CD8-positive, alpha-beta memory T cell (primary cell): ENCODE measurements around the gene RBPJL. TPM values are rescaled to one million over a fixed set of nuclear protein-coding genes. Genes with fewer than 3 reads are reported as not detected.

Experiments used
- CTCF ChIA-PET: fragments of 350-600 bp; sonication (Branson Sonifier 250); formaldehyde crosslinking; loops from one replicate; lab custom pipeline; 2021; ENCODE audit warnings: antibody characterized with exemption; lab: Charles Lee
- POLR2A ChIA-PET: fragments of 350-600 bp; sonication (Branson Sonifier 250); formaldehyde crosslinking; loops from one replicate; lab custom pipeline; 2021; ENCODE audit warnings: antibody characterized with exemption; lab: Charles Lee
- DNase-seq, 5 donors: peaks; one replicate each; pipeline versions ENCODE4 v3.0.0 to v3.0.0-alpha.2; 2020 to 2022; ENCODE audit warnings: mixed read lengths in 1 of 5
- H3K27ac ChIP-seq: one replicate; pipeline ENCODE4 v1.7.0; 2013; ENCODE audit warnings: low read depth, mild to moderate bottlenecking, low read length, moderate library complexity
- H3K27me3 ChIP-seq: 2 replicates; pipeline ENCODE4 v1.7.0; 2013; ENCODE audit warnings: low read length, mild to moderate bottlenecking; ENCODE audit not compliant: insufficient read depth, poor library complexity, severe bottlenecking
- H3K36me3 ChIP-seq: 2 replicates; pipeline ENCODE4 v1.7.0; 2013; ENCODE audit warnings: mild to moderate bottlenecking, low read length, moderate library complexity; ENCODE audit not compliant: insufficient read depth
- H3K4me1 ChIP-seq: 2 replicates; pipeline ENCODE4 v1.7.0; 2013; ENCODE audit warnings: mild to moderate bottlenecking, low read length, moderate library complexity; ENCODE audit not compliant: insufficient read depth
- H3K4me3 ChIP-seq: 2 replicates; pipeline ENCODE4 v1.7.0; 2013; ENCODE audit warnings: mild to moderate bottlenecking, low read length
- H3K9me3 ChIP-seq: 2 replicates; pipeline ENCODE4 v1.7.0; 2013; ENCODE audit warnings: mild to moderate bottlenecking, low read length
- H3K27ac Mint-ChIP-seq, 8 donors: one replicate each; pipeline ENCODE4 v1.8.0; 2020 to 2021; ENCODE audit warnings: mixed read lengths in 8 of 8, mild to moderate bottlenecking in 6 of 8, inconsistent platforms in 3 of 8, moderate library complexity in 3 of 8
- H3K27me3 Mint-ChIP-seq, 2 donors: one replicate each; pipeline ENCODE4 v1.8.0; 2020 to 2021; ENCODE audit warnings: mixed read lengths in 2 of 2, mild to moderate bottlenecking in 1 of 2, moderate library complexity in 1 of 2
- H3K36me3 Mint-ChIP-seq, 3 donors: one replicate each; pipeline ENCODE4 v1.8.0; 2020 to 2021; ENCODE audit warnings: mixed read lengths in 3 of 3, inconsistent platforms in 1 of 3, mild to moderate bottlenecking in 1 of 3
- H3K4me1 Mint-ChIP-seq, 3 donors: one replicate each; pipeline ENCODE4 v1.8.0; 2020 to 2021; ENCODE audit warnings: mixed read lengths in 3 of 3, inconsistent platforms in 1 of 3, mild to moderate bottlenecking in 1 of 3
- H3K4me3 Mint-ChIP-seq, 7 donors: one replicate each; pipeline ENCODE4 v1.8.0; 2020 to 2021; ENCODE audit warnings: mixed read lengths in 7 of 7, mild to moderate bottlenecking in 6 of 7, moderate library complexity in 4 of 7, inconsistent platforms in 2 of 7
- H3K9me3 Mint-ChIP-seq, 5 donors: one replicate each; pipeline ENCODE4 v1.8.0; 2020 to 2022; ENCODE audit warnings: mixed read lengths in 5 of 5, mild to moderate bottlenecking in 3 of 5, moderate library complexity in 2 of 5, inconsistent platforms in 1 of 5
- polyA plus RNA-seq: library from polyadenylated mRNA; unstranded; fragments of 300-500 nt; fragmentation: Illumina TruSeq; gene quantifications from one replicate; pipeline ENCODE4 v1.2.3, GENCODE V29; 2021
- total RNA-seq, 2 experiments: library from RNA; stranded (reverse); gene quantifications; one replicate each; pipeline ENCODE4 v1.2.3, GENCODE V29; 2021

Gene RBPJL
- total and polyA plus RNA-seq, 3 experiments from 2014 or later: not detected

DNA sequence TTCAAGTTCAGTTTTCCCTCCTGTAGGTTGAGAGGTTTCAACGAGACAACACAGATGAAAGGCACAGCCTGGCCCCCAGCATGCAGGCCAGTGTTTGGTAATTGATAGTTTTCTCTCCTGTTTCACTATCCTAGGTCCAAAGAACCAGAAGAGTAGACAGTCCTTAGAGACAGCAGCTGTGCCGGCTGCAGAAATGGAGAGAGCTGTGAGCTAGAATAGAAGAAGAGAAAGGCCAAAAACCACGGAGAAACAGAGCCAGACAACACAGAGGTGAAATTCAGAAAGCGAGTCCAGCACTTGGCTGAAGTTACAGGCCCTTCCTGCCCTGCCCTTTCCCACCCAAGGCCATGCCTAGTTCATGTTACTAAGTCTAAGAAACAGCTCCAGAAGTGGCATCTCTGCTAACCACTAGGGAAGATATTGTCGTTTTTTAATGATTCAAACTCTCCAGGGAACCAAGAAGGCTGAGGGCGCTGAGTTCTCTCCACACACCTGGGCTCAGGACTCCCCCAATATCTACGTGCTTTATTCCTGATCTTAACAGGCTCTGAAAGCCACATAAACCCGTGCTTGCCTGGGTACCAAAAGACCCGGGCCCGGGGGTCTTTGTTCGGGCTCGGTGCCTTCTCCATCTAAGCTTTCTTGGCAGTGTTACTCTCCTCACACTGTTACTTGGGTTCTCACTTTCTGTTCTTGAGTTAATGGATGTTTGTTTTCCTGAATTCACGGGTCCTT is 16.5 kb upstream of the RBPJL start:
- no peaks in the 10 kb centered on the region for H3K9me3 ChIP-seq
- POLR2A ChIA-PET: interaction anchor here (0.5 kb wide), 1 partner anchor 601 kb away, joined by 5 read pairs; no protein-coding TSS in a partner anchor
- H3K9me3 Mint-ChIP-seq: no peaks in the 10 kb centered on the region
- H3K27ac ChIP-seq: no peak overlapping the region
- no peaks in the 10 kb centered on the region for H3K36me3 ChIP-seq
- peaks cover 8 to 23% (median 16%) of the 10 kb centered on the region in 3 donors for H3K4me1 Mint-ChIP-seq
- peaks cover 9% of the 10 kb centered on the region for H3K27me3 ChIP-seq
- H3K4me3 ChIP-seq: no peak overlapping the region
- no peaks in the 10 kb centered on the region for H3K36me3 Mint-ChIP-seq
- H3K27ac Mint-ChIP-seq: no peak overlapping the region
- H3K4me3 Mint-ChIP-seq: no peak overlapping the region
- H3K27me3 Mint-ChIP-seq: peaks cover 36 to 45% of the 10 kb centered on the region in 2 donors
- CTCF ChIA-PET: interaction anchor here (0.8 to 4.4 kb wide), 14 partner anchors 10 to 477 kb away, joined by 3 to 26 read pairs (median 5); partner anchors contain the start of gene RBPJL
- DNase-seq: no peak
- H3K4me1 ChIP-seq: peaks cover 5% of the 10 kb centered on the region

- Histone ChIP-seq H3K4me3 (no peak overlapping the region), H3K36me3 (no peaks in the 10 kb centered on the region), H3K27me3 (peaks cover 9% of the 10 kb centered on the region), H3K9me3 (no peaks in the 10 kb centered on the region), H3K4me1 (peaks cover 5% of the 10 kb centered on the region), H3K27ac (no peak overlapping the region)
- H3K4me1 Mint-ChIP-seq: peaks cover 8 to 23% (median 16%) of the 10 kb centered on the region in 3 donors
- no peak overlapping the region for H3K27ac Mint-ChIP-seq
- peaks cover 40 to 42% of the 10 kb centered on the region in 2 donors for H3K27me3 Mint-ChIP-seq
- ChIA-PET CTCF (interaction anchor here (0.8 to 4.4 kb wide), 15 partner anchors 9 to 481 kb away, joined by 3 to 26 read pairs (median 5); partner anchors contain the start of gene RBPJL), POLR2A (interaction anchor here (0.5 kb wide), 1 partner anchor 602 kb away, joined by 5 read pairs; no protein-coding TSS in a partner anchor)
- H3K9me3 Mint-ChIP-seq: no peaks in the 10 kb centered on the region
- no peaks in the 10 kb centered on the region for H3K36me3 Mint-ChIP-seq
- peak; percentile 36 to 71 (median 42) for DNase-seq
- peak overlapping the region in 1 of 7 donors; percentile 4 for H3K4me3 Mint-ChIP-seq
Observed at GRCh38 chr20:45290677-45291355, 15.8 kb upstream of the RBPJL start.

- peaks cover 40 to 43% of the 10 kb centered on the region in 2 donors for H3K27me3 Mint-ChIP-seq
- H3K27ac ChIP-seq: no peak overlapping the region
- ChIA-PET CTCF (interaction anchor here (1.0 to 4.4 kb wide), 13 partner anchors 8 to 480 kb away, joined by 3 to 26 read pairs (median 6); partner anchors contain the start of gene RBPJL), POLR2A (no interaction called here)
- peaks cover 9% of the 10 kb centered on the region for H3K27me3 ChIP-seq
- no peaks in the 10 kb centered on the region for H3K9me3 ChIP-seq
- no peak overlapping the region for H3K4me3 Mint-ChIP-seq
- H3K4me1 Mint-ChIP-seq: peaks cover 8 to 23% (median 16%) of the 10 kb centered on the region in 3 donors
- peaks cover 5% of the 10 kb centered on the region for H3K4me1 ChIP-seq
- no peak for DNase-seq
- no peak overlapping the region for H3K27ac Mint-ChIP-seq
- no peaks in the 10 kb centered on the region for H3K9me3 Mint-ChIP-seq
- no peaks in the 10 kb centered on the region for H3K36me3 ChIP-seq
- H3K4me3 ChIP-seq: no peak overlapping the region
- no peaks in the 10 kb centered on the region for H3K36me3 Mint-ChIP-seq
Observed at GRCh38 chr20:45291526-45291925, 15.1 kb upstream of the RBPJL start.

DNA sequence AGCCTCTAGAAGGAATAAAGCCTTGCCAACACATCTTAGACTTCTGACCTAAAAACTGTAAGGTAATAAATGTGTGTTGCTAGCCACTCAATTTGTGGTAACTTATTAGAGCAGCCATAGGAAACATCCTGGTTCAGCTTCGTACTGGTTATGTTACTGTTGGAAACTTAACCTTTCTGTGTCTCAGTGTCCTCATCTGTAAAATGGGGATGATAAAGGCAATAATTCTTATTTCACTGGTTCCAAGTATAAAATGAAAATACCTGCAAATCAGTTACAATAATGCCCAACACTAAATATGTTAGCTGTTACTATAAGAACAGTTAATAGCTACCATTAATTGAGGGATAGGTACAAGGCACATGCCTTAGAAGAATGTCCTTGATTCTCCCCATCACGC is 14.3 kb upstream of the RBPJL start:
- ChIA-PET CTCF (interaction anchor here (0.8 to 4.4 kb wide), 11 partner anchors 9 to 479 kb away, joined by 3 to 26 read pairs (median 7); no protein-coding TSS in a partner anchor), POLR2A (no interaction called here)
- peaks cover 8 to 23% (median 16%) of the 10 kb centered on the region in 3 donors for H3K4me1 Mint-ChIP-seq
- H3K4me3 Mint-ChIP-seq: peak overlapping the region in 5 of 7 donors; percentile 28 to 83 (median 72)
- Histone ChIP-seq H3K4me1 (peaks cover 5% of the 10 kb centered on the region), H3K27me3 (peaks cover 9% of the 10 kb centered on the region), H3K27ac (no peak overlapping the region), H3K9me3 (no peaks in the 10 kb centered on the region), H3K4me3 (no peak overlapping the region), H3K36me3 (no peaks in the 10 kb centered on the region)
- no peaks in the 10 kb centered on the region for H3K9me3 Mint-ChIP-seq
- no peak overlapping the region for H3K27ac Mint-ChIP-seq
- H3K36me3 Mint-ChIP-seq: no peaks in the 10 kb centered on the region
- no peak for DNase-seq
- peaks cover 42 to 44% of the 10 kb centered on the region in 2 donors for H3K27me3 Mint-ChIP-seq

DNA sequence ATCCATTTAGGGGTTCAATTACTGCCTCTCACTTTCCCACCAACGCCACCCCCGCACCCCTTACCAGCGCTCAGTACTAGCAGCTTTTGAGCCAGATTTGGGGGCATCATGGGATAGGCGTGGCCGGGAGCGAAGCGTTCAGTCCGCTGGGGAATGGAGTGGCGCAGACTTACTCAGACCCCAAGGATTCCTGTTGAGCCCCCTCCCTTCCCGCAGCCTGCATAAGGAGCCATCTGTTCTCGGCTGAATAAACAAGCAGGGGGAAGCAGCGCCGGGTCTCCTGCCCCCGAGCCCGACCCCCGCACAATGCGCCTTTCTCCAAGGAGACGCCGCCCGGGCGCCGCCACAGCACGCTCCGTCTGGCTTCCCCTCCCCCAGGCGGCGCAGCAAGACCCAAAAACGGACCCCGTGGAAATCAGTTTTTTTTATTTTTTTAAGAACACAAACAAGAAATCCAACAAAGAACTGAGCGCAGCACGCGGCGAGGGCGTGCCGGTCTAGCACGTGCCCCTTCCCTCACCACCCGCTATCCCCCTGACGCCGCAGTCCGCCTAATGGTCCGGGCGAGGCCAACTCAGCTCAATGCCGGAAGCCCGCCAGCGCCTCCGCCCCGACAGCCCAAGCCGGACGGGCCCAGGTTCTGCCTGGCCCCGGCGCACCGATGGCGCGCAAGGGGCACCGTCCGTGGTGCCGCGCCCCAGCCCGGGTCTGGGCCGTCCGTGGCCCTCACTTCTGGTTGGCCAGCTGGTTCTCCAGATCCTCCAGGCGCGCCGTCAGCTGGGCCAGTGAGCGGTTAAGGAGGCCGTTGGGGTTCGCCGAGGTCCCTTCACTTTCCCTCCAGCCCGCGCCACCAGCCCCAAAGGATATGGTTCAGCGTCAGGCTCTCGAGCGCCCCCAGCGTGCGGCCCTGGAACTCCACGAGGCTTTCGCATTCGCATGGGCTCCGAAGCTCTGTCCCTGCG is 13.3 kb upstream of the RBPJL start:
- Mint-ChIP-seq H3K9me3 (no peaks in the 10 kb centered on the region), H3K4me3 (peak overlapping the region; percentile 65 to 86 (median 77))

GRCh38 chr20:45294003-45294368 is 12.7 kb upstream of the RBPJL start:
- H3K27ac Mint-ChIP-seq: no peak overlapping the region
- no peaks in the 10 kb centered on the region for H3K9me3 Mint-ChIP-seq
- no peaks in the 10 kb centered on the region for H3K36me3 Mint-ChIP-seq
- Histone ChIP-seq H3K4me3 (peak overlapping the region; percentile 43), H3K27ac (no peak overlapping the region), H3K36me3 (no peaks in the 10 kb centered on the region), H3K9me3 (no peaks in the 10 kb centered on the region), H3K4me1 (peaks cover 5% of the 10 kb centered on the region), H3K27me3 (peaks cover 9% of the 10 kb centered on the region)
- H3K4me1 Mint-ChIP-seq: peaks cover 8 to 23% (median 16%) of the 10 kb centered on the region in 3 donors
- POLR2A ChIA-PET: interaction anchor here (1.0 kb wide), 1 partner anchor 326 kb away, joined by 4 read pairs; no protein-coding TSS in a partner anchor
- peak overlapping the region; percentile 65 to 86 (median 77) for H3K4me3 Mint-ChIP-seq
- CTCF ChIA-PET: interaction anchor here (0.7 to 4.4 kb wide), 31 partner anchors 8 to 609 kb away, joined by 3 to 26 read pairs (median 4); partner anchors contain the start of genes MATN4 and SYS1
- peaks cover 37 to 49% of the 10 kb centered on the region in 2 donors for H3K27me3 Mint-ChIP-seq
- DNase-seq: no peak

More for the DNA sequence above, 13.3 kb upstream of the RBPJL start:
- Histone ChIP-seq H3K27ac (no peak overlapping the region), H3K9me3 (no peaks in the 10 kb centered on the region), H3K27me3 (peaks cover 9% of the 10 kb centered on the region), H3K4me1 (peaks cover 5% of the 10 kb centered on the region), H3K4me3 (peak overlapping the region; percentile 43), H3K36me3 (no peaks in the 10 kb centered on the region)
- DNase-seq: peak; percentile 66 to 80 (median 68)
- ChIA-PET POLR2A (interaction anchor here (1.0 kb wide), 1 partner anchor 326 kb away, joined by 4 read pairs; no protein-coding TSS in a partner anchor), CTCF (interaction anchor here (0.7 to 4.4 kb wide), 32 partner anchors 8 to 609 kb away, joined by 3 to 26 read pairs (median 4); partner anchors contain the start of genes MATN4 and SYS1)
- Mint-ChIP-seq H3K4me1 (peaks cover 8 to 23% (median 16%) of the 10 kb centered on the region in 3 donors), H3K27me3 (peaks cover 42 to 45% of the 10 kb centered on the region in 2 donors), H3K27ac (peak overlapping the region in 2 of 8 donors; percentile 22 to 35), H3K36me3 (no peaks in the 10 kb centered on the region)

- ChIA-PET POLR2A (no interaction called here), CTCF (interaction anchor here (0.8 to 4.4 kb wide), 19 partner anchors 10 to 496 kb away, joined by 3 to 26 read pairs (median 5); partner anchors contain the start of genes MATN4 and SYS1)
- no peaks in the 10 kb centered on the region for H3K9me3 ChIP-seq
- Mint-ChIP-seq H3K36me3 (no peaks in the 10 kb centered on the region), H3K4me1 (peaks cover 8 to 23% (median 16%) of the 10 kb centered on the region in 3 donors), H3K27ac (no peak overlapping the region), H3K4me3 (no peak overlapping the region), H3K27me3 (peaks cover 36 to 54% of the 10 kb centered on the region in 2 donors), H3K9me3 (no peaks in the 10 kb centered on the region)
- H3K4me3 ChIP-seq: no peak overlapping the region
- H3K27me3 ChIP-seq: peaks cover 9% of the 10 kb centered on the region
- H3K27ac ChIP-seq: no peak overlapping the region
- peaks cover 5% of the 10 kb centered on the region for H3K4me1 ChIP-seq
- no peaks in the 10 kb centered on the region for H3K36me3 ChIP-seq
- DNase-seq: no peak
Observed at GRCh38 chr20:45294659-45295058, 12.0 kb upstream of the RBPJL start.
